ENCODE results near the gene PROSER2. TPM values are rescaled to one million over a fixed set of nuclear protein-coding genes. Genes with fewer than 3 reads are reported as not detected.

PROSER2 gene
- total and polyA plus RNA-seq, 4 donors, result 2.4 to 5.0 (median 4.0) TPM

DNA sequence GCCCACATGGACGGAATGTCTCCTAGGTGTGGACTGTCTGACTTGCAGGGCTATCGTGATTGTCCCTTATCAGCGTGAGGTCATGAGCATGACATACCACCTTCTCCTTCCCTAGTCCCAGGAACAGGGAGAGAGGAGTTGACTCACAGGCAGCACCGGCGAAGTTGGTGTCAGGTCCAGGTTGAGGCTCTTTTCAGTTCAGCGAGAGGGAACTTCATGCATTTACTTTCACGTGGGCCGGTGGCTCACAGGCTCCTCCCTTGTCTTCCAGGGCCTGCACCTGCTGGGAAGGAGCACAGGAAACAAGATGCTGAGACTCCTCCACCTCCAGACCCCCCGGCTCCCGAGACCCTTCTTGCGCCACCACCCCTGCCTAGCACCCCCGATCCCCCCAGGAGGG, 46.1 kb downstream of the PROSER2 start:
- Histone ChIP-seq H3K4me1 (ENCODE audit: control insufficient read depth, insufficient read depth, low read length) (peaks cover 14% of the 10 kb centered on the region), H3K36me3 (ENCODE audit: control insufficient read depth, insufficient read depth, low read length) (peaks cover 9% of the 10 kb centered on the region), H3K27me3 (ENCODE audit: control insufficient read depth, insufficient read depth, low read length) (peaks cover 23% of the 10 kb centered on the region), H3K9me3 (ENCODE audit: control insufficient read depth, insufficient read depth, low read length) (no peaks in the 10 kb centered on the region), H3K27ac (ENCODE audit: low read depth, low read length) (no peak overlapping the region), H3K4me3 (ENCODE audit: low read depth, low read length) (no peak overlapping the region)
- no peak for DNase-seq (ENCODE audit: low read depth in 4 of 6, low spot score in 6 of 6)
- 56% methylated on average over 7 of the region's 12 CpGs for WGBS (ENCODE audit: insufficient coverage)

GRCh38 chr10:11869743-11870460, 46.7 kb downstream of the PROSER2 start:
- Histone ChIP-seq H3K9me3 (ENCODE audit: control insufficient read depth, insufficient read depth, low read length) (no peaks in the 10 kb centered on the region), H3K27ac (ENCODE audit: low read depth, low read length) (no peak overlapping the region), H3K4me3 (ENCODE audit: low read depth, low read length) (peak overlapping the region; percentile 24), H3K36me3 (ENCODE audit: control insufficient read depth, insufficient read depth, low read length) (peaks cover 9% of the 10 kb centered on the region), H3K27me3 (ENCODE audit: control insufficient read depth, insufficient read depth, low read length) (peaks cover 23% of the 10 kb centered on the region), H3K4me1 (ENCODE audit: control insufficient read depth, insufficient read depth, low read length) (peaks cover 21% of the 10 kb centered on the region)
- 8% methylated on average over 78 of the region's 78 CpGs for WGBS (ENCODE audit: insufficient coverage)
- peak in 2 of 6 donors; percentile 22 to 45 for DNase-seq (ENCODE audit: low read depth in 4 of 6, low spot score in 6 of 6)

GRCh38 chr10:11870461-11870780, 47.3 kb downstream of the PROSER2 start:
- Histone ChIP-seq H3K9me3 (ENCODE audit: control insufficient read depth, insufficient read depth, low read length) (no peaks in the 10 kb centered on the region), H3K27ac (ENCODE audit: low read depth, low read length) (no peak overlapping the region), H3K36me3 (ENCODE audit: control insufficient read depth, insufficient read depth, low read length) (peaks cover 9% of the 10 kb centered on the region), H3K4me1 (ENCODE audit: control insufficient read depth, insufficient read depth, low read length) (peaks cover 26% of the 10 kb centered on the region), H3K4me3 (ENCODE audit: low read depth, low read length) (peak overlapping the region; percentile 24), H3K27me3 (ENCODE audit: control insufficient read depth, insufficient read depth, low read length) (peaks cover 23% of the 10 kb centered on the region)
- no peak for DNase-seq (ENCODE audit: low read depth in 4 of 6, low spot score in 6 of 6)
- 47% methylated on average over 4 of the region's 8 CpGs for WGBS (ENCODE audit: insufficient coverage)

- H3K4me3 ChIP-seq (ENCODE audit: low read depth, low read length), result no peak overlapping the region
- H3K36me3 ChIP-seq (ENCODE audit: control insufficient read depth, insufficient read depth, low read length), result peaks cover 9% of the 10 kb centered on the region
- DNase-seq (ENCODE audit: low read depth in 4 of 6, low spot score in 6 of 6), result no peak
- no peak overlapping the region for H3K27ac ChIP-seq (ENCODE audit: low read depth, low read length)
- peaks cover 31% of the 10 kb centered on the region for H3K4me1 ChIP-seq (ENCODE audit: control insufficient read depth, insufficient read depth, low read length)
- no peaks in the 10 kb centered on the region for H3K9me3 ChIP-seq (ENCODE audit: control insufficient read depth, insufficient read depth, low read length)
- peaks cover 23% of the 10 kb centered on the region for H3K27me3 ChIP-seq (ENCODE audit: control insufficient read depth, insufficient read depth, low read length)
- 78% methylated on average over 1 of the region's 7 CpGs for WGBS (ENCODE audit: insufficient coverage)
These were observed 47.8 kb downstream of the PROSER2 start for GRCh38 chr10:11870900-11871400.

GRCh38 chr10:11871466-11871865, 48.3 kb downstream of the PROSER2 start:
- H3K9me3 ChIP-seq (ENCODE audit: control insufficient read depth, insufficient read depth, low read length), result no peaks in the 10 kb centered on the region
- peak overlapping the region; percentile 3 for H3K27ac ChIP-seq (ENCODE audit: low read depth, low read length)
- H3K27me3 ChIP-seq (ENCODE audit: control insufficient read depth, insufficient read depth, low read length), result peaks cover 23% of the 10 kb centered on the region
- peaks cover 9% of the 10 kb centered on the region for H3K36me3 ChIP-seq (ENCODE audit: control insufficient read depth, insufficient read depth, low read length)
- H3K4me1 ChIP-seq (ENCODE audit: control insufficient read depth, insufficient read depth, low read length), result peaks cover 36% of the 10 kb centered on the region
- WGBS (ENCODE audit: insufficient coverage), result 68% methylated on average over 4 of the region's 9 CpGs
- H3K4me3 ChIP-seq (ENCODE audit: low read depth, low read length), result no peak overlapping the region
- DNase-seq (ENCODE audit: low read depth in 4 of 6, low spot score in 6 of 6), result no peak

DNA sequence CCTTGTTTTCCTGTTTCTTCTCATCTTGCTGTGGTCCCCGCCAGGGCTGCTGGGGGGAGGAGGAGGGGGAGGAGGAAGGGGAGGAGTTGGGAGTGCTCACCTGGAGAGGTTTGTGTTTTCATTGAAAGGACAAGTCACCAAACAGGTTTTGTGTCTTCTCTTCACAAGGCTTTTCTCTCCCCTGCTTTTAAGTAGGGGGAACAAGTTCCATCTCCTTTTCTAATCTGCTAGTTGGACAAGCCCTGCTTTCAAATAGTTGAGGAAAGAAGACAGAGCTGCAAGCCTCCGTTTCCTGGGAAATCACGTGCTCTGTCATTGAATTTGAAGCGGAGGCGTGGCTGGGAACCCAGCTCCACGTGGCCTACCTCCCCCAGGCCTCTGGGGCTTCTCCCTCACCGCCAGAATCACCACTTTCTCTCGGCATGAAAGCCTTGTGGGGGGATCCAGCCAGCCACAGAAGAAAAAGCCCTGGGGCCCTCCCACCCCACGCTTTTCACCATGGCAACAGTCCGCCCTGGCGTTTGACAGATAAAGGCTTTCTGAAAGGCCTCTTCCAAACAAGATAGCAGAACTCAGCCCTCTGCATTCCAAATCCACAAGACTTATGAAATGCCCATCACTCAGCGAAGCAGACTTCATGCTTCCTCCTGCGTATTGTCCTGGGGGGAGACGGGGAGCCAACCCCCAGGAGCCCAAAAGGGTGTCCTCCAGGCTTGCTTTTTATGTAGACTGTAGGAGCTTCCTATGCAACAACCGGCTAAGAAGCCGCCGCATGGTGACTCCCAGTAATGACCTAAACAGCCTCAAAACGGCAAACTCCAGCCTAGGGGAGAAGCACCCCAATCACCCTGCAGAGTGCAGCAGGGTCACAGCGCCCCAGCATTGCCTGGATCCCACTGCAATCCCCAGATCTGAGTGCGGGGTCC, 51.7 kb downstream of the PROSER2 start:
- peaks cover 12% of the 10 kb centered on the region for H3K27me3 ChIP-seq (ENCODE audit: control insufficient read depth, insufficient read depth, low read length)
- H3K36me3 ChIP-seq (ENCODE audit: control insufficient read depth, insufficient read depth, low read length), result peaks cover 3% of the 10 kb centered on the region
- DNase-seq (ENCODE audit: low read depth in 4 of 6, low spot score in 6 of 6), result peak; percentile 29 to 88 (median 36)
- H3K4me3 ChIP-seq (ENCODE audit: low read depth, low read length), result no peak overlapping the region
- H3K4me1 ChIP-seq (ENCODE audit: control insufficient read depth, insufficient read depth, low read length), result peaks cover 36% of the 10 kb centered on the region
- 12% methylated on average over 18 of the region's 20 CpGs for WGBS (ENCODE audit: insufficient coverage)
- no peaks in the 10 kb centered on the region for H3K9me3 ChIP-seq (ENCODE audit: control insufficient read depth, insufficient read depth, low read length)
- H3K27ac ChIP-seq (ENCODE audit: low read depth, low read length), result peak overlapping the region; percentile 63

DNA sequence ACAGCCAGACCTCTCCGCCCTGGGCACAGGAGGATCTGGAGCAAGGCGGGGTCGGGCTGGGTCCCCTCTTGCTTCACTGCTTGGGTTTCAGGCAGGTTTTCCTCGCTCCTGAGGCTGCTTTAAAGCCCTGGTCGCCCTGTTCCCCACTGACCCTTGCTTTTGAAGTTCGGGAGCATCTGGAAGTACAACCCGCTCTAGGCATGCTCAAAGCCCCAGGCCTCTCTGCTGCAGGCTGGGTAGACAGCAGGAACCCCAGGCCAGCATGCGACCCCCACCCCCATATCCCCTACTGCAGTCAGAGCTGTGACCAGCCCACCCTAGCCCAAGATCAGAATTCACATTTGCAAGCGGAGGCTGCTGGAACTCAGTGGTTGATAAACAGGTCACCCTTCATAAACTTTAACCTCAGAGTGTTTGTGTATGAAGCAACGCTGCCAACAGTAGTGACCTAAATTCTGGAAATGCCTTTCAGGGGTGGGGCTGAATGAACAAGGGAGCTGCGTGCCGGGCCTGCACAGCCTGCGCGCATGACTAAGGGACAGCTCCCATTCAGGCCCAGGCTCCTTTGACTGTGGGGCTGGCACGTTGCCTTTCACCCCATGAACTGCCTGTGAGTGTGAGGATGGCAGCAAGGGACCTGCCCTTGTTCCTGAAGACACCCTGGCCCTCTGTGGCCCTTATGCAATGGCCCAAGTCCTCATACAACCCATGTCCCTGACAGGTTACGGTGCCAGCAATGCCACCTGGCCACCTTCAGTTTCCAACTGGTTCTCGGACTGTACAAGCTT, 52.5 kb downstream of the PROSER2 start:
- peak in 1 of 6 donors; percentile 60 for DNase-seq (ENCODE audit: low read depth in 4 of 6, low spot score in 6 of 6)
- Histone ChIP-seq H3K27ac (ENCODE audit: low read depth, low read length) (peak overlapping the region; percentile 63), H3K4me1 (ENCODE audit: control insufficient read depth, insufficient read depth, low read length) (peaks cover 34% of the 10 kb centered on the region), H3K36me3 (ENCODE audit: control insufficient read depth, insufficient read depth, low read length) (no peaks in the 10 kb centered on the region), H3K4me3 (ENCODE audit: low read depth, low read length) (no peak overlapping the region), H3K27me3 (ENCODE audit: control insufficient read depth, insufficient read depth, low read length) (peaks cover 7% of the 10 kb centered on the region), H3K9me3 (ENCODE audit: control insufficient read depth, insufficient read depth, low read length) (no peaks in the 10 kb centered on the region)
- WGBS (ENCODE audit: insufficient coverage), result 65% methylated on average over 14 of the region's 17 CpGs

DNA sequence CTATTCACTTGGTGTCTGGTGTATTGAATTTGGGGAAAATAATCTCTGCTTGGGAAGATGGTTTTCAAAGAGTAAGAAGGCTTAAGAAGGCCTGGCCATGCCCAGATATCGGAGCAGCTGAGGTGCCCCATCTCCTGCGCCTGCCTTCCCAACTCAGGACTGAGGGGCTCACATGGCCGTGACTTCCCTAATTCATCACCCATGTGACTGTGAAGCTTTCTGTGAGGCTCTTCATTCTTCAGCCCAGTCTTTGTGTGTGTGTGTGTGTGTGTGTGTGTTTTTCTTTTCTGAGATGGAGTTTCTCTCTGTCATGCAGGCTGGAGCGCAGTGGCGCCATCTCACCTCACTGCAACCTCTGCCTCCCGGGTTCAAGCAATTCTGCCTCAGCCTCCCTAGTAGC, 53.2 kb downstream of the PROSER2 start:
- Histone ChIP-seq H3K9me3 (ENCODE audit: control insufficient read depth, insufficient read depth, low read length) (no peaks in the 10 kb centered on the region), H3K27me3 (ENCODE audit: control insufficient read depth, insufficient read depth, low read length) (peaks cover 3% of the 10 kb centered on the region), H3K4me1 (ENCODE audit: control insufficient read depth, insufficient read depth, low read length) (peaks cover 34% of the 10 kb centered on the region), H3K36me3 (ENCODE audit: control insufficient read depth, insufficient read depth, low read length) (no peaks in the 10 kb centered on the region), H3K27ac (ENCODE audit: low read depth, low read length) (peak overlapping the region; percentile 63), H3K4me3 (ENCODE audit: low read depth, low read length) (no peak overlapping the region)
- 100% methylated on average over 3 of the region's 6 CpGs for WGBS (ENCODE audit: insufficient coverage)
- DNase-seq (ENCODE audit: low read depth in 4 of 6, low spot score in 6 of 6), result no peak
